ENCODE data around the gene INTS3.

INTS3 gene

DNA sequence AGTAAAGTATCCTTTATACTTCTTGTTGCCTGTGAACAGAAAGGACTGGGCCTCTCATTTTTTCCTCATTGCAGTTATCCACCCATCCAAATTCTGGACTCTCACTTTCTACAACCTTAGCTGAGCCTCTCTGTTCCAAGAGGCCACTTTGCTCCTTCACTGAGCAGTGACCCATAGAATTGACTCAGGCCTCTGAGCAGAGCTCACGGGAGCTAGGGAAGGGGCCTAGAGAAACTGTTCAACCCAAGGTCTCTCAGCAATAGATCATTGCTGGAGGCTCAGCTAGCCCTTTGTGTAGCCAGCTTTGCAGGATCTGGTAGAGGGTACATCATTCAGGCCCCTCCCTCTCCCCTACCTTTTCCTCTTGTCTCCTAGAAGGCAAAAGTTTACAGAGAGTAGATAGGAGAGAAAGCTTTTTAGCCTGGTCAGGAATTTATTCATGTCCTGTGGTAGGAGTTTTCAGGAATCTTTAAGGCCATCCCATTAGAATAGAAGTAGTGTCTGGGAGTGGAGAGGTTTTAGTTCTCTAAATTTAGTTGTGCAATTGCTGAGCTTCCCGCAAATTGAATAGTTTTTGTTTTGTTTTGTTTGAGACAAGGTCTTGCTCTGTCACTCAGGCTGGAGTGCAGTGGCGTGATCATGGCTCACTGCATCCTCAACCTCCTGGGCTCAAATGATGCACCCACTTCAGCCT lies 6.7 kb downstream of the INTS3 start:
- no peak overlapping the region for H3K4me3 Mint-ChIP-seq
- H3K27ac Mint-ChIP-seq = peak overlapping the region in 1 of 2 donors; percentile 57
- no peak for ATAC-seq
- DNase-seq = no peak
- H3K9me3 Mint-ChIP-seq = no peaks in the 10 kb centered on the region
- H3K4me1 Mint-ChIP-seq = peaks cover 40% of the 10 kb centered on the region
- no peaks in the 10 kb centered on the region for H3K27me3 Mint-ChIP-seq

DNA sequence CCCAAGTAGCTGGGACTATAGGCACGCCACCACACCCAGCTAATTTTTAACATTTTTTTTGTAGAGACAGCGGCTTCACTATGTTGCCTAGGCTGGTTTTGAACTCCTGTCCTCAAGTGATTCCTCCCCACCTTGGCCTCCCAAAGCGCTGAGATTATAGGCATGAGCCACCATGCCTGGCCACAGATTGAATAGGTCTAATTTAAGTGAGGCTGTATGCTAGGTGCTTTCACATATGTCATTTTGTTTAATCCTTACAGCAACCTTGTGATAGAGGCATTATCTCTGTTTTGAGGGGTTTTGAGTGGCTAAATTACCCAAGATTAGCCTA lies 7.2 kb downstream of the INTS3 start:
- DNase-seq = no peak
- Mint-ChIP-seq H3K27ac (no peak overlapping the region), H3K9me3 (no peaks in the 10 kb centered on the region), H3K4me3 (no peak overlapping the region), H3K4me1 (peaks cover 35% of the 10 kb centered on the region), H3K27me3 (no peaks in the 10 kb centered on the region)
- no peak for ATAC-seq

DNA sequence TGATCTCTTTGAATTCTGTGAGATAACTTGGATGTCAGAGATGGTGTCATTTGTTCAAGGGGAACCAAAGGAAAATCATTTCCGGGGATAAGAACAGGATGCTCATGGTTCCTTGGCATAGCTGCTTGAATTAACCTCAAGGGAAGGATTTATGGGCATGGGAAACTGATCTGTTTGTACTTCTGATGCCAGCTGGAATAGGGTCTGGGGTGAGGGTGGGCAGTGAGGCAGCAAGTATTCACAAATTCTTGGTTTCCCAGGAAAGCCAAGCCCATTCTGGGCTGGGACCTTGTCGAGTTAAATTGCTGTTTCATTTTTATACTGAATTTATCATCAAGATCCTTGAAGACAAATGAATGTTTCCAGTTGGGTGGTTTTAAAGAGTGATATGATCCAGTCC lies 14.1 kb downstream of the INTS3 start:
- no peak overlapping the region for H3K27ac Mint-ChIP-seq
- no peaks in the 10 kb centered on the region for H3K9me3 Mint-ChIP-seq
- ATAC-seq (no peak), DNase-seq (no peak)
- peaks cover 26% of the 10 kb centered on the region for H3K4me1 Mint-ChIP-seq
- H3K27me3 Mint-ChIP-seq = no peaks in the 10 kb centered on the region
- no peak overlapping the region for H3K4me3 Mint-ChIP-seq

DNA sequence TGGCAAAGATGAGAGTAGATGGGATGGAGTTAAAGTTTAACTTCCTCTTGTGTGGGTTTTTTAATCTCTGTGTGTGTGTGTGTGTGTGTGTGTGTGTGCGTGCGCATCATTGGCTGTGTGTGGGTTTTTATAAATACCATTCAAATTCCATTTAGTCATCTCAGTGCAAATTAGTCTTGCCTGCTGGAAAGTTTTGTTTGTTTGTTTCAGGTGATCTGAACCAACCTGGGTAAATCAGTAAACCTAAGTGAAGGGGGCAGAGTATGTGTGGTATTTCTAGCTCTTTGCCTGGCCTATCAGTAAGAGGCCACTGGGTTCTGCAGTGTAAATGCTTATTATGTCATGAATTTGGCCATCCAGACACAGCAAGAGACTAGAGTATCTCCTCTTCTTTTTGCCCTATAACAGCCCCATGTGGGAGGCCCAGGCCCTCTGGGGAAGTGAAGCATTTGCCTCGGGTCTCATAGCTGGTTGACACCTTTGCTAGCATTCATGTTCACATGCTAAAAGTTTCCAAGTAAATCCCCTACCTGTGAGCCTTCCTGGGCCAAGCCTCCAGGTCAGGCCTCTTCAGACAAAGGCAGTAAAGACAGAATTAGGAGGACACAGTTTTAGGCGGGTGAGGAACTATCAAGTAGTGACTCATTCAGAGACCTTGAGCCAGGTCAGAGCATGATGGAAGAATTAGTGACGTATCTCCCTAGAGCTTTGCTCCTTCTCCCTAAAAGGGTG lies 14.7 kb downstream of the INTS3 start:
- ATAC-seq (no peak), DNase-seq (no peak)
- H3K27ac Mint-ChIP-seq = no peak overlapping the region
- H3K4me1 Mint-ChIP-seq = peaks cover 26% of the 10 kb centered on the region
- no peaks in the 10 kb centered on the region for H3K9me3 Mint-ChIP-seq
- H3K4me3 Mint-ChIP-seq = no peak overlapping the region
- no peaks in the 10 kb centered on the region for H3K27me3 Mint-ChIP-seq

DNA sequence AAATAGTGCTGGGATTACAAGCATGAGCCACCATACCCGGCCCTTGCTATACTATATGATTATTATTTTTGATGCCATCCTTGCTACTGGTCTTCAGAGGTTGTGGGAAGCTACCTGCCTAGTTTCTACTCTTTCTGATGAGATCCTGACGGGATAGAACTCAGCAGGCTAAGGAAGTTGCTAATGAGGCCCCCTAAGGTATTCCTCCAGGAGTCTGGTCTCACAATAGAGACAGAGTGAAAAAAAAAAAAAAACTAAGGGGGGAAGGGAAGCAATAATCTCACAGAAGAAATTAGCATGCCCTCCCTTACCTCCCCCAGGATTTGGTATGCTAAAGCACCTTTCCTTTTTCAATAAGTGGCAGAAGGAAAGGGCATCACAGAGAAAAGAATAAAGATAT lies 17.6 kb downstream of the INTS3 start:
- ATAC-seq (no peak), DNase-seq (no peak)
- Mint-ChIP-seq H3K4me1 (peaks cover 32% of the 10 kb centered on the region), H3K27me3 (no peaks in the 10 kb centered on the region), H3K9me3 (no peaks in the 10 kb centered on the region), H3K4me3 (no peak overlapping the region), H3K27ac (no peak overlapping the region)

DNA sequence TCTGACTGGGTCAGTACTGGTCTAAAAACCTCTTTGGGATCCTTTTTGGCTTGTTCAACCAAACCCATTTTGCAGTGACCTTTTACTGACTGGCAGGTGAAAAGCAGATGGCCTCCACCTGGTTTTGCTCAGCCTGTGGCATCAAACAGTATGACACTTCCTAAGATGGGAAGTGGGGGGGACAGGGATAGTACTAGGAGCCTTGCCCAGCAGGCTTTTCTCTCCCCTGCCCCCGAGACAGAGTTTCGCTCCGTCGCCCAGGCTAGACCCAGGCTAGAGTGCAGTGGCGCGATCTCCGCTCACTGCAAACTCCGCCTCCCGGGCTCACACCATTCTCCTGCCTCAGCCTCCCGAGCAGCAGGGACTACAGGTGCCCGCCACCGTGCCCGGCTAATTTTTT lies 18.3 kb downstream of the INTS3 start:
- ATAC-seq (no peak), DNase-seq (no peak)
- H3K27me3 Mint-ChIP-seq = no peaks in the 10 kb centered on the region
- peaks cover 30% of the 10 kb centered on the region for H3K4me1 Mint-ChIP-seq
- no peak overlapping the region for H3K4me3 Mint-ChIP-seq
- no peaks in the 10 kb centered on the region for H3K9me3 Mint-ChIP-seq
- H3K27ac Mint-ChIP-seq = no peak overlapping the region

DNA sequence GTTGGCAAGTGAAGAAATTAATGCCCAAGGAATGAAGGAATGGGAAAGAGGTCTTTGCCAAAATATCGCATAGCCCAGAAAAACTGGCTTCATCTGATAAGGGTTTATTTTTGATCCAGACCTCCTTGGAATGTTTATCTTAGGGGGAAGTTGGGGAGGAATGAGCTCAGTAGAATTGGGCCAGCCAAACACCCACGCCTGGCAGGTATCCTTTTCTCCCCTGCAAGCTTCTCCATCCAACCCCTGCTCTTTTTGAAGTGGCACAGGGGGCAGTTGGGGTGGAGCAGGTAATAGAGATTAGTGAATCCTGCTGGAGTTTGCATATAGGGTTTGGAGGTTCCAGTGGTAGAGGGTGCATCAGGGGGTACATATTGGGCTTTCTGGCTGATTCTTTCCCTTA lies 21.1 kb downstream of the INTS3 start:
- H3K27me3 Mint-ChIP-seq = no peaks in the 10 kb centered on the region
- H3K9me3 Mint-ChIP-seq = no peaks in the 10 kb centered on the region
- ATAC-seq = peak; percentile 5
- H3K4me3 Mint-ChIP-seq = no peak overlapping the region
- DNase-seq = no peak
- H3K27ac Mint-ChIP-seq = no peak overlapping the region
- H3K4me1 Mint-ChIP-seq = peaks cover 6% of the 10 kb centered on the region

DNA sequence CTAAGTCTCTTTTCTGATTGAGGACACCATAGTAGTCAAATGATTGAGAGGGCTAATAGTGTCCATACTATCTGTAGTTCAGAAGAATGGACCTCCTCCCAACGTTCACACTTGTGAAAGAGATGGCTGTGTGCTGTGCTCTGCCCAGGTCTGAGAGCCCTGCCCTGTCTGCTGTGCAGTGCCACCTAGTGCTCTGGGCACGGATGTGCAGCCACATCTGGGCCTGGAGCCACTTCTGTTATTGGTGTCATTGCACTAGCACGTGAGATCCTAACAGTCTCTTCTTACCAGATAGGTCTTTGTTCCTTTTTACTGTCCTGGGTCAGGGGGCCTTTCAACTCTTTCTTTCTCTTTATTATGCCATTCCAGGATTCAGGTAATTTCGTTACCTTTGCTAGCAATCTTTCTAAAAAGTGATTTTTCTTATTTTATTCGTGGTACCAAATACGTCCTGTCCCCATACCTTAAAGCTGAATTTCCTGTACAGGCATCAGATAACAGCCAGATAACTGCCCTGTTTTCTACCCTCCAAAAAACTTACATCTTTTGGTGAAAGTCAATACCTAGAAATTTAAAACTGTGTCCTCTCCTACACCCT lies 21.7 kb downstream of the INTS3 start:
- Mint-ChIP-seq H3K9me3 (no peaks in the 10 kb centered on the region), H3K27ac (peak overlapping the region in 1 of 2 donors; percentile 43), H3K27me3 (no peaks in the 10 kb centered on the region), H3K4me1 (peaks cover 6% of the 10 kb centered on the region), H3K4me3 (no peak overlapping the region)
- peak; percentile 100 for ATAC-seq
- peak; percentile 75 to 81 for DNase-seq

DNA sequence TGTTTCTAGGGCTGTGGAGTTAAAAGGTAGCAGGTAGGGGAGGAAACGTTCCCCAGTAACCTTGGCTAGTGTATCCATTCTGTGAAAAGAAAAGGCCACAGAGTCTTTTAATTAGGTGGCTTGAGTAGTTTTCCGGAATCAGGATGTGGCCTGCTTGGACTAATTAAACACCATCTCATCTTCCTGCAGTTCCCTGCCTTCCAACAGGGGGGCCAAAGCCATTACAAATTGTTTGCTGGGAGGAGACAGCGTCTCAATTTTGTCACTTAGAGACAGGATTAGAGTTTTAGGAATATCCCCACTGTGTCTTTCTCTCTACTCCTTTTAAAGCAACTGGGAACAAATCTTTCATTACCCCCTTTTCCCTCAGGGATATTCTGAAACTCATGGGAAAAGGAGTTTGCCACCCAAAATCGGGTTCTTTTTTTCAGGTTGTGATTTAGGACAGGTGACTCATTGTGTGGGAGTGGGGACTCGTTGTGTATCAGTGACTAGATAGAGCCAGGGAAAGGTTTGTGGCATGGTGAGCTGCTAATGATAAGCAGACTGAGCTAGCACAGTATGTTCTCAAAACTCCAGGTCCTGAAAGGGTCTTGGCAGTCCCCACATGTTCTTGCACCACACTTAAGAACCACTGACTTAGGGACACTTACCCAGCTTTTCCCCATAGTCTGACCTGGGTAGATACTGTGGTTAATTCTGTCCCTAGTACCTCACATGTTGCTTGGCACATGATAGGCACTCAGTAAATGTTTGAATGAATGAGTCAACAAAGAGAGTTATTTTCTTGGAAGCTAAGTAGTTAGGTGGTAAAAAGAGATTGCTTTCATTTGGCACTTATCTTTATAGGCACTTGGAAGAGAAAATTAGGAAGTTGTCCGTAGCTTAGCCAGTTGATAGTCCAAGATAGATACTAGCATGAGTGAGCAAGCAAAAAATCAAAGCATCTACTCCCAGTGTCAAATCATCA lies 22.5 kb downstream of the INTS3 start:
- ATAC-seq (no peak), DNase-seq (no peak)
- peaks cover 6% of the 10 kb centered on the region for H3K4me1 Mint-ChIP-seq
- no peaks in the 10 kb centered on the region for H3K9me3 Mint-ChIP-seq
- H3K27ac Mint-ChIP-seq = no peak overlapping the region
- H3K27me3 Mint-ChIP-seq = no peaks in the 10 kb centered on the region
- no peak overlapping the region for H3K4me3 Mint-ChIP-seq

DNA sequence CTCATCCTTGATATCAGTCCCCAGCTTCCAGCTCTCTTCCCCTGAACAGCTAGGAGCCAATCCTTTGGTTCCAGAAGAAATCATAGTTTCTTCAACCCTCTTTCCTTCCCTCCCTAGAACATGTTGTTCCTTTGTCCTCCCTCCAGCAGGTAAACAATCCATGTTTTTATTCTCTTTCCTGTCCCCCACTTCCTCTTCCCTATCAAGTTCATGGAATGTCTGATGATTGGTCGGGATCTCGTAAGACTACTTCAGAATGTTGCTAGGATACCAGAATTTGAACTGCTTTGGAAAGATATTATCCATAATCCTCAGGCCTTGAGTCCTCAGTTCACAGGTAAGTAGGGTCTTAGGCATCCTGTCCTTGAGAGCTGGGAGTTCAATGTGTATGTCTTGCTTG lies 24.2 kb downstream of the INTS3 start:
- no peaks in the 10 kb centered on the region for H3K9me3 Mint-ChIP-seq
- ATAC-seq (no peak), DNase-seq (no peak)
- H3K4me3 Mint-ChIP-seq = no peak overlapping the region
- H3K27ac Mint-ChIP-seq = no peak overlapping the region
- H3K4me1 Mint-ChIP-seq = peaks cover 6% of the 10 kb centered on the region
- no peaks in the 10 kb centered on the region for H3K27me3 Mint-ChIP-seq

DNA sequence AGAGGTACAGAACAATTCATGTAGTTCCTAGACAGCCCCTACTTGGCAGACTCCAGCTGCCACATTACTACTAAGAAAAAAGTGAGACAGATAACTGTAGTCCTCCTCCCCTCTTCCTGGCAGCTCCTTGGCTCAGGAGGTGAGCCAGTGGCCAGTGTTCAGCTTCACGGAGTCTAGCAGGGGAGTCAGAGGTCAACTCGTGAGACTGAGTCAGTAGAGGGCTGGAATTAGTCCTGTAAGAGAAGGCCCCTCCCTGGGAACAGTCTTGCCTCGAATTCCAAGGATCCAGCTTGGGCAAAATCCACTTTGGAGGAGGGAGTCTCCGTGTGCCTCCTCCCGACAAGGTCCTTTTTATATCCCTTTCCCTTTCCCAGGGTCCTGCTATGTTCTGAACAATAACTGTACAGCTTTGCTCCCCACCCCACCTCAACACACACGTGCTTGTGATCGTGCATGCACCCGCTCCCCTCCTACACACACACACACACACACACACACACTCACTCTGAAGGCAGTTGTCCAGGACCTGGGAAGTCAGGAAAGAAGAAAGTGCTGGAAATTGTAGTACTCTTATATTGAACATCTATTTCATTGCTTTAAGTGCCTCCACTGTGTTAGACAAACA lies 24.8 kb downstream of the INTS3 start:
- DNase-seq = no peak
- Mint-ChIP-seq H3K9me3 (no peaks in the 10 kb centered on the region), H3K27ac (no peak overlapping the region), H3K4me1 (peaks cover 6% of the 10 kb centered on the region), H3K4me3 (no peak overlapping the region), H3K27me3 (no peaks in the 10 kb centered on the region)
- no peak for ATAC-seq

DNA sequence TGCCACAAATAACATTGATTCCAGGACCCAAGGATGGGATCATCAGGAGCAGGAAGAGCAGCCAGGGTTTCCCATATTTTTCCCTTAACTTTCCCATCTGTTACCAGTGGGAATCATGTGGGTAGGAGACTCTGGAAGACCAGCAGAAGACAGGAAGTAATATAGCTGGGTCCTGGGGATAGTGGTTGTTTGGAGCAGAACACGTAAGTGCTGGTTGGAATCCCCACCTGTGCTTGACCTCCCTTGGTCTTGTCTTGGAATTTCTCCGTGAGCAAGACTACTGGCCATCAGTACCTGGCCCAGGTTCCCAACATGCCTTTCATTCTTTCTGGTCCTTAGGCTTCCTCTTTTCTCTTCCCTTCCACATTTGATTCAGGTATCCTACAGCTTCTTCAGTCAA lies 26.4 kb downstream of the INTS3 start:
- Mint-ChIP-seq H3K9me3 (no peaks in the 10 kb centered on the region), H3K27me3 (no peaks in the 10 kb centered on the region), H3K4me3 (no peak overlapping the region), H3K4me1 (peaks cover 5% of the 10 kb centered on the region), H3K27ac (peak overlapping the region in 1 of 2 donors; percentile 35)
- ATAC-seq (no peak), DNase-seq (no peak)

DNA sequence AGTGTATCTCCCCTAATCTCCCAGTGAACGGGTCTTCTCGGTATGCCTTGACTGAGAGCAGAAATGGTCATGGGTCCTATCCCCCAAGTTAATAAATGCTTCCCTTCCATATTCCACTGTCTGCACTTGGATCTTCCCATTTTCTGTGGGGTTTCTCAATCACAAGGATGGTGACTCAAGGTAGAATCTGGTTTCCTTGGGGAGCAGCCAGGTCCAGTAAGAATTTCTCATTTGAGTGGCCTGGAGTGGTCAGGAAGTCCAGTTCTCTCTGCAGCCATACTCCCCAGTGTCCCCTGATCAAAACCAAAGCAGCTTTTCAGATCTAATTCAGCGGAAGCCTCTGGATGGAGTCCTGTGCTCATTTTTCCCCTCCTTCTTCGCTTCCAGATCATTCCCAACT lies 32.6 kb downstream of the INTS3 start:
- peak overlapping the region in 1 of 2 donors; percentile 27 for H3K27ac Mint-ChIP-seq
- H3K9me3 Mint-ChIP-seq = no peaks in the 10 kb centered on the region
- DNase-seq (no peak), ATAC-seq (no peak)
- no peaks in the 10 kb centered on the region for H3K27me3 Mint-ChIP-seq
- no peaks in the 10 kb centered on the region for H3K4me1 Mint-ChIP-seq
- no peak overlapping the region for H3K4me3 Mint-ChIP-seq

DNA sequence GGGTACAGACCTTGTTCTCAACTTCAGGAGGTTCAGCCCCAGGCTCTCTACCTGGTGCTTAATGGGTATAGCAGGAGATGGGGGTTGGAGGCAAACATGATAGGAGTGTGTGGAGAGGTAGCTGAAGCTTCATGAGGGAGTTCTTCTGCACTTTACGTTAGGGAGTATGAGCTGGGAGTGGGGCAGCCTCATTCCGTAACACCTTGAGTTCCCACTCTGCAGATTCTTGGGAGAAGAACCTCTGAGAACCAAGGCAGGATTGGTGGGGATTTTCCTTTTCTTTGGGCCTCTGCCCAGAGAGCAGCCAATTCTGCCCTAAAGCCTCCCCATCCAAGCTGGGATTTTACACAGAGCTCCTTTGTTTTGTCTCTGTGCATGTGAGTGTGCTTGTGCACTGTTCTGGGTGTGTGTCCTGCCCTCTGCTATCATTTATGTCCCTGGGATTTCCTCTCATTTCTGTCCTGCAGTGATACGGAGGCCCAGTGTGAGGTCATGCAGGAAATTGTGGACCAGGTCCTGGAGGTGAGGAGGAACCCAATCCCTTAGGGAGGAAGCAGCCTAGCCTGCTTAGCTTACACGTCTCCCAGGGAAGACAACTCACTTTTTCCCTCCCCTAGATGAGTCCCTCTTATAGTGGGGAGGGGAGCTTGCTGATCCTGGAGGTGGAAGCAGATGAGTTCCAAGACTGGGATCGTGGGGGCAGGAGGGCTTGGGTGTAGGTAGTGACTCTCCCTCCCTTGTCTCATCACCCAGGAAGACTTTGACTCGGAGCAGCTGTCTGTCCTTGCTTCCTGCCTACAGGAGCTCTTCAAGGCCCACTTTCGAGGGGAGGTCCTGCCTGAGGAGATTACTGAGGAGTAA lies 35.7 kb downstream of the INTS3 start:
- no peak overlapping the region for H3K27ac Mint-ChIP-seq
- no peaks in the 10 kb centered on the region for H3K9me3 Mint-ChIP-seq
- no peak overlapping the region for H3K4me3 Mint-ChIP-seq
- H3K4me1 Mint-ChIP-seq = no peaks in the 10 kb centered on the region
- ATAC-seq (no peak), DNase-seq (no peak)
- no peaks in the 10 kb centered on the region for H3K27me3 Mint-ChIP-seq
